GM19025 (cell line): Measurements from ENCODE around the gene DNER.
"Not testable (repeated sequence)": the region's sequence is repeated elsewhere in the genome, so short reads cannot be mapped to it uniquely, and the experiment has no call there.

Experiments used
- ATAC-seq: cut with Tn5 transposase; IDR thresholded peaks from one replicate; pipeline ENCODE4 v1.9.1; 2021; ENCODE audit warnings: mild to moderate bottlenecking, low read depth, moderate library complexity; ENCODE audit not compliant: unreplicated experiment

The DNER gene

DNA sequence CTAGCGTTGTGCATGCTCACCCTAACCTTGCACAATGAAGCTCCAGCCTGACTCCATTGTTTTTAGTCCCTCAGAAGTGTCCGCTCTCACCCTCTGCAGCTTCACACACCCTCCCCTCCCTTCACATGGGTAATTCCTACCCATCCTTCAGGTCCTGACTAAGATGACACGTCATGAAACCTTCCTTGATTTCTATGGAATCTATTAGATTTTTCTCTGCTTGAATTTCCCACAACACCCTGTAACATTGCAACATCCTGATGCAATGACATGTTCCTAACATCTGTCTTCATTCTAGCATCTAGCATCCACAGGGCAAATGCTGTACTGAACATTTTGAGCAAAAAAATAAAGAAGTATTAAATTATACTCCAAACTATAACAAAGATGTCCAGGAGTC lies 366.2 kb downstream of the DNER start:
- ATAC-seq, result no peak

DNA sequence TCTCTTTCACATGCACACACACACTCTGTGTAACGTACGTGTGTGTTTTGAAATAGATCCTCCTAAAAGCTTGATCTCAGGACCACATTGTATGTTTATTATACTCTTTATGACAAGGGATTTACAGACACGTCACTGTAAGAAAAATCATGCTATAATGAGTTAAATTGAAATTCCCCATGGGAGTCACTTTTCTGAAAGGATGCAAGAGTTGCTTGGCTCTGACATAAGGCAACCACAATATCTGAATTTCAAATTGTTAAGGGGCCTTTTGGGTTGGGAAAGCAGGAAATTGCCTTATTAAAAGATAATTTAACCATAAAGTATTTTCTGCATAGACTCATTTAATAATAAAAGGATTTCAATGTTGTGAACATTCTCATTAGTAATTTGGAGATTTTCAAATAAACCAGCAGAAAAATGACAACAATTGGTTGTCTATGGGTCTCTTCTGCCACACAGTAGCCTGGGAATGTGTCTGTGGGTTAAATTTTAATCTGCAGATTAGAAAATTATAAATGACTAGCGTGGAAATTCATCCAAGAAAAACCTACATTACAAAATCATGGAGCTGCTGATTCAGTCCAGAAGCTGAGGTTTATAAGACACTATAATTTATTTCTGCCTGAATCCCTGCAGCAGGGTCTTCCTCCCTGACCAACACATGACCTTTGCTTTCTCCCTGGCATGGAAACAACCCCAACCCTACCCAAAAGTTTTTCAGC lies 367.4 kb downstream of the DNER start:
- ATAC-seq, result no peak

- no peak for ATAC-seq
Observed at GRCh38 chr2:229344955-229345354, 369.4 kb downstream of the DNER start.

DNA sequence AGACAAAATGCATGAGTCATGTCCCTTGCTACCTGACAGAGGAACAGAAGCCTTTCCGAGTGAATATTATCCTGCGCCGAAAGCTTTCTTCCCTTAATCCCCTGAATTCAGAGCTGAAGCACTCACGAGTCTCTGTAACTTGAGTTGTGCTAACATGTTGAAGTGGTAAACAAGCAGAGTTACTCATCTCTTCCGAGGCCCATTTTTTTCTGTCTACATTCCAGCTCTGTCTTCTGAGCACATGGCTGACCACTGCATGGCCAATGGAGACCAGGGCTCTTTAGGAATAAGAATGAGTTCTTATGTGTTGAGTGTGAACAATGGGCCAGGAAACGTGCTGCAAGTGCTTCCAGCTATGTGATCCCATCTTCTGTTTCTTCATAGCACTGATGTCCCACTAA lies 370.2 kb downstream of the DNER start:
- no peak for ATAC-seq

- no peak for ATAC-seq
Observed at GRCh38 chr2:229343661-229344060, 370.7 kb downstream of the DNER start.

GRCh38 chr2:229342376-229342775 lies 372.0 kb downstream of the DNER start:
- no peak for ATAC-seq

DNA sequence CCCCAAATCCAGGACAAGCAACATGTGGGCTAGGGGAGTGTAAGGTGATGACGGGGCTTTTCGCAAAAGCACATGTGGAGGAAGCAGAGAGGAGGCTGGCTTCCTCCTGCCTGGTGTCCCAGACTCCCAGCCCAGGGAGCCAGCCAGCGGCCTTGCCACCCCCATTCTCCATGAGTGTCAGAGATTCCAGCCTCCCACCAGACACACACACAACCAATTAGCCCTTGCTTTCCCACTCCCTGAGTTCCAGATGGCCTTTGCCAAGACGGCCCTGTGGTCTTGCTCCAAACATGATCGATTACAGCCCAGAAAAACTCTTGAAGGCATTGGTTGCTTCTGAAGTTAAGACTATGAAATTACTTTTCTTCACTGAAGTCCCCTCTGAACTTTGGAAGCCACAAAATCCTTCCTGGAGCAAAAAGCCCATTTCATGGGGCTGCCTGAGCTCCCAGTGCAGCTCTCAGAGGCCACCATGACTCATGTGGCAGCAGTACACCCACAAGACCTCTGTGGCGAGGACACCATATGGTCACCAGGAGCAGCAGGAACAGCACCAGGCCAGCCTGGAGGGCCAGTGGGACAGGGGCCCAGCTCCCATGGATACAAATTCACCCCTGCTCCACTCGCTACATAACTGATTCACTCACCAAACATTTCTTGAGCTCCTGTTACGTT lies 374.1 kb downstream of the DNER start:
- ATAC-seq, result no peak

DNA sequence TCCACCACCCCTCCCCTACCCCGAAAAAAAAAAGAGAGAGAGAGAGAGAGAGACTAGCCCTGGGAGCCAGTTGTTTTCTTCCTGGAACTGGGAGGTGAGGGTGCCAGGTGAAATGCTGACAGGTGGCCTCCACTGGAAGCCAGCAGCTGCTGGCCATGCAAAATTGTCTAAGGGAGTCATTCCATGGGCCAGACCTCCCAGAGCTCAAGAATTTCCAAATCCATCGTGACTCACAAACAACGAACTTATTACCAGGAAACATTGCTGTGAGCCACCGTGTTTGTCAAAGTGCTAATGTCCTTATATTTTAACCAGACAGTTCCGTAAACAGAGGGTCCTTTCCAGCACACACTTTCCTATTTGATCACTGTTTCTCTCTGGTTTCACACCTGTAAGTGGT lies 374.7 kb downstream of the DNER start:
- no peak for ATAC-seq

GRCh38 chr2:229339171-229339570 lies 375.2 kb downstream of the DNER start:
- not testable (repeated sequence) for ATAC-seq

DNA sequence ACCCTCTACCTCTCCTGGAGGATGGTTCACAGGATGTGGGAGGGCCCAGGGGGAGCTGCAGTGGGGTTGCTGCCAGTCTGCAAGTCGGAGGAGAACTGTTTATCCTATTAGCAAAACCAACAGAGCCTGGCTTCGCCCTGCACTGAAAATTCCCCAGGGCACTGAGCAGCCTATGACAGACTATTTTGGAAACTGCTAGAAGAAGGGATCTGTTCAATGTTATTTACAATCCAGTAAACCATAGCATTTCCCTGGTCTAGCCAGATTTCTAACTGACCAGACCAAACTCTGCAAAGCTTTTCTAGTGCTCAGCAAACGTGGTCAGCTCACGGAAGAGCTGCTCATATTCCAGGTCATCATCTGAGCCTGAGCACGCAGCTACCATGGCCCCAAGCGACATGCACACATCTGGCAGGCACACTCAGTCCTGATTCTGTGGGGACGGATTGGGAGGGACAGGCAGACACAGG lies 378.4 kb downstream of the DNER start:
- ATAC-seq, result no peak

DNA sequence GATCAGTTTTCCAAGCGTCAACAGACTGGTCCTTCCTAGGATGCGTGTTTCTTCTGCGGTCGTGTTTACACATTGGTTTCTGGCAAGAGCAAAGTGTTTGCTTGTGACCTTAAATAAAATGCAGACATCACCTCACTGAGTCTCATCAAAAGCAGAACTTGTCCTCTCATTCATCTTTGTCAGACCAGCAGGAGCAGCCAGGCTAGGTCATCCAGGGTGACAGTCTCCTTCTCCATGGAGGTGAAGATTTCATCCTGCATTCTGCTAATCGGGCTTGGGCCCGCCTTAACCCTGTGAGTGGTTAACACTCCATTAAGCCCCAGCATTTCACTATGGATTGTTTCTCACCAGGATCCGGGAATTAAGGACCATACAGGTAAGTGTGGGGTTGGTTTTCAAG lies 379.0 kb downstream of the DNER start:
- no peak for ATAC-seq

GRCh38 chr2:229330952-229331351 lies 383.4 kb downstream of the DNER start:
- no peak for ATAC-seq

DNA sequence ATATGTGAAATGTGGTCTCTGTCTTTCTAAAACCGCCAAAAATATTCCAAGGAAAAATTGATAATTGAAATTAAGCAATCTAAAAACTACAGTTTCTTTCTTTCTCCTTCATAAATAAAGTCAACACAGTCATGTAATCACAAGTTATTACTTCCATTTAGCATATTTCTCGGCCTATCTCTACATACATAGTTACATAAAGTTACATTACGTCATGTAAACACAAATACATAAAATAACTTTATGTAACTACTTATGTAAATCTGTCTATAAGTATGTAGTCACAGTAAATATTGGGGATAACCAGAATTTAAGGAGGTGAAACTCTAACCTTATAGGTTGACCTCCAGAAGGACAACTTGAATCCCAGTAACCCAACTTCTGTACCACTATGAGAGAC lies 394.8 kb downstream of the DNER start:
- no peak for ATAC-seq

DNA sequence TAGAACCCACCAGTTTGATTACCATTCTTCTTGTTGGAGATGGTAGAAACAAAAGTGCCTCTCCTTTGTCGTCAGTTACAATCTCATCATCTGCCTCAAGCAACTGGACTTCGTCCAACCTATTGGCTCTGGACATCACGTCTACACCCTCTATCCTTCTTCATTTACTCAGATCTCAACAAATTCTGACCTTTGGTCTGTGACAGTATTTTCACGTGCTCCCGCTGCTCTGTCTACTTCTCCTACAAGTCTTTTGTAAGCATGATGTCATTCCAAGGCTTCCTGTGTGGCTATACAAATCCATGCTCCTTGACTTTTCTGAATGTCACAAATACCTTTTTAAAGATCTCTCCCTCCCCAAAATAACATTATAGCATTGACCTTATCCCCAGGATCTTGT lies 400.2 kb downstream of the DNER start:
- no peak for ATAC-seq

GRCh38 chr2:229313591-229313990 lies 400.8 kb downstream of the DNER start:
- ATAC-seq, result no peak
